IMR-90 (cell line): ENCODE measurements around the gene PIK3IP1. TPM values are rescaled to one million over a fixed set of nuclear protein-coding genes. Genes with fewer than 3 reads are reported as not detected.

Experiments used
- ATAC-seq: fragments of 200-7000 bp; cut with Tn5 transposase; 2 replicates; pipeline ENCODE4 v1.9.1; 2020; ENCODE audit warnings: low read depth, mild to moderate bottlenecking, moderate library complexity
- BruUV-seq: library from RNA; stranded (reverse); fragments of 400-500 nt; replicated peaks from 2 replicates; lab custom pipeline; 2021; lab: Mats Ljungman, UMichigan
- CTCF ChIA-PET: fragments of 300-600 bp; formaldehyde crosslinking; extraction: SDS; loops from one replicate; lab custom pipeline; 2021; ENCODE audit warnings: antibody characterized with exemption; lab: Yijun Ruan, JAX
- POLR2A ChIA-PET: fragments of 300-600 bp; sonication (Branson Sonifier 250); formaldehyde crosslinking; loops from one replicate; lab custom pipeline; 2022; ENCODE audit warnings: antibody characterized with exemption; ENCODE audit not compliant: unreplicated experiment; lab: Charles Lee
- DNase-seq: peaks from one replicate; pipeline ENCODE4 v3.0.0; 2013
- H2AFZ ChIP-seq: replicated peaks from 2 replicates; pipeline ENCODE3; 2013; ENCODE audit warnings: low read length, mild to moderate bottlenecking; ENCODE audit not compliant: poor library complexity
- H2AK5ac ChIP-seq: 2 replicates; pipeline ENCODE4 v1.6.1; 2013; ENCODE audit warnings: low read depth, low read length, inconsistent platforms
- H2AK9ac ChIP-seq: replicated peaks from 2 replicates; pipeline ENCODE3; 2013; ENCODE audit warnings: mild to moderate bottlenecking, low read depth, low read length, moderate library complexity; ENCODE audit not compliant: poor library complexity
- H2BK120ac ChIP-seq: 2 replicates; pipeline ENCODE4 v1.6.1; 2013; ENCODE audit warnings: low read depth, low read length, inconsistent platforms
- H2BK15ac ChIP-seq: 3 replicates; pipeline ENCODE4 v1.6.1; 2013; ENCODE audit warnings: low read depth, low read length, inconsistent platforms
- H2BK20ac ChIP-seq: 2 replicates; pipeline ENCODE4 v1.6.1; 2013; ENCODE audit warnings: low read depth, mild to moderate bottlenecking, inconsistent platforms, low read length, moderate library complexity
- H2BK5ac ChIP-seq: 2 replicates; pipeline ENCODE4 v1.6.1; 2013; ENCODE audit warnings: mild to moderate bottlenecking, low read depth, low read length, inconsistent platforms; ENCODE audit not compliant: poor library complexity, severe bottlenecking
- H3K14ac ChIP-seq: replicated peaks from 2 replicates; pipeline ENCODE4 v1.6.1; 2013; ENCODE audit warnings: low read depth, low read length, inconsistent platforms
- H3K18ac ChIP-seq: 2 replicates; pipeline ENCODE4 v1.6.1; 2013; ENCODE audit warnings: low read depth, low read length, control low read depth
- H3K23ac ChIP-seq: 2 replicates; pipeline ENCODE4 v1.6.1; 2013; ENCODE audit warnings: low read depth, low read length, inconsistent platforms
- H3K27ac ChIP-seq: 2 replicates; pipeline ENCODE4 v1.5.1; 2013; ENCODE audit warnings: mild to moderate bottlenecking, control low read depth, low read length; ENCODE audit not compliant: insufficient read depth
- H3K27me3 ChIP-seq: 2 replicates; pipeline ENCODE4 v1.6.1; 2013; ENCODE audit warnings: low read length; ENCODE audit not compliant: control insufficient read depth, insufficient read depth
- H3K36me3 ChIP-seq: 2 replicates; pipeline ENCODE4 v1.6.1; 2013; ENCODE audit warnings: low read length, mixed read lengths; ENCODE audit not compliant: control insufficient read depth, insufficient read depth
- H3K4ac ChIP-seq: 2 replicates; pipeline ENCODE4 v1.6.1; 2013; ENCODE audit warnings: low read depth, low read length, inconsistent platforms
- H3K4me1 ChIP-seq: 2 replicates; pipeline ENCODE4 v1.6.1; 2013; ENCODE audit warnings: low read length, mixed read lengths; ENCODE audit not compliant: control insufficient read depth, insufficient read depth
- H3K4me2 ChIP-seq: 2 replicates; pipeline ENCODE4 v1.6.1; 2013; ENCODE audit warnings: low read depth, mild to moderate bottlenecking, control low read depth, low read length, moderate library complexity
- H3K4me3 ChIP-seq: 2 replicates; pipeline ENCODE4 v1.5.1; 2013; ENCODE audit warnings: low read depth, mild to moderate bottlenecking, control low read depth, low read length, moderate library complexity; ENCODE audit not compliant: insufficient read depth
- H3K56ac ChIP-seq: 2 replicates; pipeline ENCODE4 v1.6.1; 2013; ENCODE audit warnings: low read length, inconsistent platforms; ENCODE audit not compliant: insufficient read depth; ENCODE audit errors: extremely low read depth
- H3K79me1 ChIP-seq, 2 experiments: 2 replicates each; pipeline ENCODE4 v1.6.1; 2013; ENCODE audit warnings: low read length in 2 of 2, inconsistent platforms in 1 of 2, low read depth in 1 of 2
- H3K9ac ChIP-seq: 2 replicates; pipeline ENCODE4 v1.6.1; 2013; ENCODE audit warnings: low read depth, low read length, control low read depth
- H3K9me1 ChIP-seq: 2 replicates; pipeline ENCODE4 v1.6.1; 2013; ENCODE audit warnings: low read length, inconsistent platforms; ENCODE audit not compliant: insufficient read depth
- H3K9me3 ChIP-seq: 2 replicates; pipeline ENCODE4 v1.6.1; 2013; ENCODE audit warnings: low read length; ENCODE audit not compliant: control insufficient read depth, insufficient read depth
- H4K20me1 ChIP-seq: 2 replicates; pipeline ENCODE4 v1.6.1; 2013; ENCODE audit warnings: low read length, inconsistent platforms; ENCODE audit not compliant: insufficient read depth
- H4K5ac ChIP-seq: 2 replicates; pipeline ENCODE4 v1.6.1; 2013; ENCODE audit warnings: mild to moderate bottlenecking, low read depth, low read length, control low read depth
- H4K8ac ChIP-seq, 2 experiments: 2 replicates each; pipeline ENCODE4 v1.6.1; 2013; ENCODE audit warnings: low read depth in 2 of 2, low read length in 2 of 2, control low read depth in 1 of 2, inconsistent platforms in 1 of 2
- H4K91ac ChIP-seq: 2 replicates; pipeline ENCODE4 v1.6.1; 2013; ENCODE audit warnings: low read depth, low read length, inconsistent platforms; ENCODE audit not compliant: insufficient read depth
- BHLHE40 ChIP-seq: fragments of 150-350 bp; IDR thresholded peaks from 2 replicates; pipeline ENCODE4 v1.6.1; 2016; ENCODE audit warnings: mild to moderate bottlenecking, low read depth, low read length
- CEBPB ChIP-seq: IDR thresholded peaks from 2 replicates; pipeline ENCODE4 v1.6.1; 2012; ENCODE audit warnings: low read depth, low read length, improper control_type of control experiment
- ELK1 ChIP-seq: fragments of 150-350 bp; IDR thresholded peaks from 2 replicates; pipeline ENCODE4 v1.6.1; 2016; ENCODE audit warnings: low read depth, mild to moderate bottlenecking, low read length, moderate library complexity, borderline replicate concordance
- MAFK ChIP-seq: IDR thresholded peaks from 2 replicates; pipeline ENCODE4 v1.6.1; 2012; ENCODE audit warnings: low read depth, low read length, improper control_type of control experiment
- MAZ ChIP-seq: IDR thresholded peaks from 2 replicates; pipeline ENCODE4 v1.6.1; 2012; ENCODE audit warnings: low read depth, mild to moderate bottlenecking, low read length, improper control_type of control experiment, moderate library complexity, borderline replicate concordance
- NFE2L2 ChIP-seq: fragments of 150-350 bp; IDR thresholded peaks from 2 replicates; pipeline ENCODE4 v1.6.1; 2016; ENCODE audit warnings: low read depth, mild to moderate bottlenecking, low read length
- POLR2A ChIP-seq: IDR thresholded peaks from 2 replicates; pipeline ENCODE4 v1.6.1; 2012; ENCODE audit warnings: mild to moderate bottlenecking, low read depth, low read length
- RAD21 ChIP-seq: IDR thresholded peaks from 2 replicates; pipeline ENCODE4 v1.6.1; 2012; ENCODE audit warnings: low read length, improper control_type of control experiment
- RFX5 ChIP-seq: IDR thresholded peaks from 2 replicates; pipeline ENCODE4 v1.8.0; 2012; ENCODE audit warnings: low read depth, mild to moderate bottlenecking, low read length, moderate library complexity
- USF2 ChIP-seq: fragments of 150-350 bp; IDR thresholded peaks from 2 replicates; pipeline ENCODE4 v1.6.1; 2017; ENCODE audit warnings: mild to moderate bottlenecking, antibody characterized with exemption, low read length, low read depth
- WGBS, 2 experiments: methylation state at CpG; one replicate each; pipeline versions ENCODE4 v1.1.5 to v1.1.7; 2013; ENCODE audit warnings: missing lambda C conversion rate in 2 of 2; ENCODE audit not compliant: insufficient read length in 1 of 2; ENCODE audit errors: extremely low coverage in 2 of 2; 5-methylcytosine and 5-hydroxymethylcytosine counted together
- dilution Hi-C: fragments of 300-500 bp; cut with HindIII; formaldehyde crosslinking; loops from one replicate; pipeline ENCODE4 v1.14.3; 2018; ENCODE audit warnings: low sequenced_read_pairs; ENCODE audit not compliant: unreplicated experiment
- in situ Hi-C: fragments of 300-500 bp; cut with MboI; formaldehyde crosslinking; loops from 3 replicates; pipeline ENCODE4 v1.14.3; 2019; ENCODE audit warnings: low sequenced_read_pairs, inconsistent platforms, mixed read lengths
- intact Hi-C: fragments of 100-400 bp; cut with micrococcal nuclease; formaldehyde crosslinking; loops from 2 replicates; pipeline ENCODE4 v1.10.0; 2022
- polyA plus RNA-seq, 3 experiments: library from polyadenylated mRNA; depleted of rRNA; stranded (reverse); fragments of >200 nt; gene quantifications; 2 replicates each; pipeline ENCODE4 v1.2.3, GENCODE V29; 2012; ENCODE audit warnings: low replicate concordance in 1 of 3
- total RNA-seq: library from RNA; depleted of rRNA; stranded (reverse); fragments of >200 nt; gene quantifications from 2 replicates; pipeline ENCODE4 v1.2.3, GENCODE V29; 2012
- TF ChIP-seq, protein P1 (sequence below): conservative IDR thresholded peaks from 2 replicates; pipeline ENCODE4 v1.5.1; 2012; ENCODE audit warnings: mild to moderate bottlenecking, low read depth, low read length, improper control_type of control experiment

PIK3IP1 gene
- total and polyA plus RNA-seq, 2 of the 4 experiments (the other 2 are of a cell fraction), result 12.9 to 17.6 TPM

DNA sequence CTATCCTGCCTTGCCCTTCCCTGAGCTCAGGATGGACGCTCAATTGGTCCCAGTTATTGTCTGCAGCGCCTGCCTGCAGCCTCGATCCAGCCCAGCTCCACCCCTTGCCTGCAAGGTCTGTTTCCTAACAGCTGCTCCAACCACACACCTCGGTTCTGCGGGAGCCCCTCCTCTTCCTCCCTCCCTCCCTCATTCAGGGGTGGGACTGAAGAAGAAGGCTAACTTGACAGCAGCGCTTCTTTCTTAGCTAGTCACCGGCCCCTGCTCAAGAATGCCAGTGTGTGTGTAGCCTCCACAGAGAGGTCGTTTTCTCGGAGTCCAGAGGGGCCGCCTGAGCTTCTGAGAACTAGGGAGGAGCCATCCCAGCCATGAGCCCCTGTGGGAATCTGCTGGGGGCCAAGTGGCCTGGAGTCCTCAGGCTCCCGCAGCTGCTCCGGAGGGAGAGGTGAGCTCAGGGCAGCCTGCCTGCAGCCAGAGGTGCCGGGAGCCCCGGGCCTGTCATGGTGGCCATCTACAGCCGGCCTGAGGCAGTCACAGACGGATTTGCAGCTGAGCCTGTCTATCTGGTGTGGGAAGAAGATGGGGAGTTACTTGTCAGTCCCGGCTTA, 44.0 kb downstream of the PIK3IP1 start:
- ATAC-seq (peak; percentile 93), DNase-seq (peak; percentile 94)
- peak overlapping the region; percentile 33; the same call in 1 of the 2 replicates for H4K5ac ChIP-seq
- in situ Hi-C loops, result no loop called here
- POLR2A ChIA-PET, result no interaction called here
- H3K56ac ChIP-seq, result peak overlapping the region; percentile 39; the same call in 1 of the 2 replicates
- peak overlapping the region in 1 of 2 experiments; percentile 85; a peak in 1 of 4 replicates for H4K8ac ChIP-seq
- H3K18ac ChIP-seq, result no peak overlapping the region
- H3K23ac ChIP-seq, result peak overlapping the region; percentile 76
- peak overlapping the region; percentile 84 for H3K4me2 ChIP-seq
- 0 out of 2 replicates have a peak, but pooled peaks have one; percentile 1 for TF ChIP-seq RAD21
- TF ChIP-seq ELK1, result no peak
- no peak for TF ChIP-seq USF2
- no peak for TF ChIP-seq RFX5
- no peak for TF ChIP-seq NFE2L2
- peak; percentile 53; the same call in 1 of the 2 replicates for TF ChIP-seq CEBPB
- TF ChIP-seq MAFK, result no peak
- peak; percentile 87 for TF ChIP-seq POLR2A
- TF ChIP-seq, protein P1, sequence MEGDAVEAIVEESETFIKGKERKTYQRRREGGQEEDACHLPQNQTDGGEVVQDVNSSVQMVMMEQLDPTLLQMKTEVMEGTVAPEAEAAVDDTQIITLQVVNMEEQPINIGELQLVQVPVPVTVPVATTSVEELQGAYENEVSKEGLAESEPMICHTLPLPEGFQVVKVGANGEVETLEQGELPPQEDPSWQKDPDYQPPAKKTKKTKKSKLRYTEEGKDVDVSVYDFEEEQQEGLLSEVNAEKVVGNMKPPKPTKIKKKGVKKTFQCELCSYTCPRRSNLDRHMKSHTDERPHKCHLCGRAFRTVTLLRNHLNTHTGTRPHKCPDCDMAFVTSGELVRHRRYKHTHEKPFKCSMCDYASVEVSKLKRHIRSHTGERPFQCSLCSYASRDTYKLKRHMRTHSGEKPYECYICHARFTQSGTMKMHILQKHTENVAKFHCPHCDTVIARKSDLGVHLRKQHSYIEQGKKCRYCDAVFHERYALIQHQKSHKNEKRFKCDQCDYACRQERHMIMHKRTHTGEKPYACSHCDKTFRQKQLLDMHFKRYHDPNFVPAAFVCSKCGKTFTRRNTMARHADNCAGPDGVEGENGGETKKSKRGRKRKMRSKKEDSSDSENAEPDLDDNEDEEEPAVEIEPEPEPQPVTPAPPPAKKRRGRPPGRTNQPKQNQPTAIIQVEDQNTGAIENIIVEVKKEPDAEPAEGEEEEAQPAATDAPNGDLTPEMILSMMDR, result no peak
- no peak for TF ChIP-seq BHLHE40
- peak; percentile 96; the same call in 1 of the 2 replicates for TF ChIP-seq MAZ
- no CpG with 5 or more reads among the region's 17 CpGs for WGBS, 2 experiments
- no peak overlapping the region for H2BK15ac ChIP-seq
- no peaks in the 10 kb centered on the region for H4K20me1 ChIP-seq
- H2BK120ac ChIP-seq, result peak overlapping the region; percentile 52; the same call in 1 of the 2 replicates
- H3K14ac ChIP-seq, result peak overlapping the region; percentile 85
- BruUV-seq, result no TSS peak
- H2AK5ac ChIP-seq, result peak overlapping the region; percentile 15
- peak overlapping the region; percentile 57 for H3K27ac ChIP-seq
- peak overlapping the region; percentile 50 for H3K4me3 ChIP-seq
- no peaks in the 10 kb centered on the region for H3K27me3 ChIP-seq
- H3K4me1 ChIP-seq, result peaks cover 33% of the 10 kb centered on the region
- H2BK20ac ChIP-seq, result no peak overlapping the region
- H3K9me1 ChIP-seq, result peaks cover 44% of the 10 kb centered on the region
- H3K4ac ChIP-seq, result peak overlapping the region; percentile 78
- intact Hi-C loops, result no loop called here
- H4K91ac ChIP-seq, result peak overlapping the region; percentile 88
- H2AK9ac ChIP-seq, result peak overlapping the region; percentile 90
- dilution Hi-C loops, result no loop called here
- peaks cover 34 to 83% of the 10 kb centered on the region in 2 experiments for H3K79me1 ChIP-seq
- no peaks in the 10 kb centered on the region for H3K36me3 ChIP-seq
- H2AFZ ChIP-seq, result peak overlapping the region; percentile 93
- CTCF ChIA-PET, result interaction anchor here (1.0 kb wide), 1 partner anchor 24 kb away, joined by 4 read pairs; no protein-coding TSS in a partner anchor
- H2BK5ac ChIP-seq, result peak overlapping the region; percentile 38
- H3K9ac ChIP-seq, result peak overlapping the region; percentile 71
- H3K9me3 ChIP-seq, result no peaks in the 10 kb centered on the region
